ENCODE data around the gene TNNC1.

TNNC1 gene

GRCh38 chr3:52443791-52444687 is 9.8 kb downstream of the TNNC1 start:
- DNase-seq (ENCODE audit: low read depth in 2 of 2) = no peak

GRCh38 chr3:52443268-52443610 is 10.6 kb downstream of the TNNC1 start:
- DNase-seq (ENCODE audit: low read depth in 2 of 2) = no peak

GRCh38 chr3:52442409-52443267 is 11.2 kb downstream of the TNNC1 start:
- DNase-seq (ENCODE audit: low read depth in 2 of 2) = no peak

- no peak for DNase-seq (ENCODE audit: low read depth in 2 of 2)
Measured at GRCh38 chr3:52441772-52442332, 12.0 kb downstream of the TNNC1 start.

GRCh38 chr3:52441091-52441771 is 12.6 kb downstream of the TNNC1 start:
- DNase-seq (ENCODE audit: low read depth in 2 of 2) = no peak

- no peak for DNase-seq (ENCODE audit: low read depth in 2 of 2)
Measured at GRCh38 chr3:52440671-52441070, 13.2 kb downstream of the TNNC1 start.

GRCh38 chr3:52440249-52440551 is 13.6 kb downstream of the TNNC1 start:
- DNase-seq (ENCODE audit: low read depth in 2 of 2) = no peak

GRCh38 chr3:52439426-52440248 is 14.2 kb downstream of the TNNC1 start:
- no peak for DNase-seq (ENCODE audit: low read depth in 2 of 2)

- no peak for DNase-seq (ENCODE audit: low read depth in 2 of 2)
Measured at GRCh38 chr3:52438579-52439425, 15.0 kb downstream of the TNNC1 start.

GRCh38 chr3:52438104-52438376 is 15.8 kb downstream of the TNNC1 start:
- DNase-seq (ENCODE audit: low read depth in 2 of 2) = no peak

GRCh38 chr3:52437326-52438103 is 16.3 kb downstream of the TNNC1 start:
- no peak for DNase-seq (ENCODE audit: low read depth in 2 of 2)

GRCh38 chr3:52436500-52437149 is 17.2 kb downstream of the TNNC1 start:
- no peak for DNase-seq (ENCODE audit: low read depth in 2 of 2)

GRCh38 chr3:52435246-52436101 is 18.4 kb downstream of the TNNC1 start:
- DNase-seq (ENCODE audit: low read depth in 2 of 2) = no peak

GRCh38 chr3:52434491-52435115 is 19.2 kb downstream of the TNNC1 start:
- DNase-seq (ENCODE audit: low read depth in 2 of 2) = no peak

- no peak for DNase-seq (ENCODE audit: low read depth in 2 of 2)
Measured at GRCh38 chr3:52433996-52434479, 19.8 kb downstream of the TNNC1 start.

- no peak for DNase-seq (ENCODE audit: low read depth in 2 of 2)
Measured at GRCh38 chr3:52433328-52433995, 20.4 kb downstream of the TNNC1 start.

- no peak for DNase-seq (ENCODE audit: low read depth in 2 of 2)
Measured at GRCh38 chr3:52432691-52433141, 21.1 kb downstream of the TNNC1 start.

All from stimulated activated CD8-positive, alpha-beta memory T cell treated with anti-CD3 and anti-CD28 coated beads, Interleukin-2, amount 100 ng/mL, for 1 hour (primary cell).